Stimulated activated CD8-positive, alpha-beta memory T cell treated with anti-CD3 and anti-CD28 coated beads, Interleukin-7, amount 100 ng/mL, for 1 hour (primary cell): Measurements from ENCODE around the gene IRF9.
"Not testable (repeated sequence)": the region's sequence is repeated elsewhere in the genome, so short reads cannot be mapped to it uniquely, and the experiment has no call there.

Source experiments
- DNase-seq, 2 donors: peaks; one replicate each; pipeline ENCODE4 v3.0.0-alpha.2; 2020; ENCODE audit warnings: low read depth in 2 of 2

The IRF9 gene

GRCh38 chr14:24194186-24194872 lies 33.3 kb downstream of the IRF9 start:
- DNase-seq, result no peak

GRCh38 chr14:24194873-24195185 lies 33.8 kb downstream of the IRF9 start:
- no peak for DNase-seq

GRCh38 chr14:24195186-24196070 lies 34.4 kb downstream of the IRF9 start, which contains the start of gene TM9SF1:
Gene TM9SF1 (minus strand): TSS chr14:24195441. CDS start chr14:24195019, 422 bp downstream.
- peak; percentile 72 to 74 for DNase-seq

- no peak for DNase-seq
These were observed 35.3 kb downstream of the IRF9 start for GRCh38 chr14:24196071-24197055.

GRCh38 chr14:24197056-24197450 lies 36.0 kb downstream of the IRF9 start:
- no peak for DNase-seq

GRCh38 chr14:24198814-24199524 lies 37.9 kb downstream of the IRF9 start:
- DNase-seq, result no peak

- DNase-seq, result not testable (repeated sequence)
These were observed 41.5 kb downstream of the IRF9 start for GRCh38 chr14:24202538-24202937.

GRCh38 chr14:24203249-24203886 lies 42.3 kb downstream of the IRF9 start:
- DNase-seq, result not testable (repeated sequence)

GRCh38 chr14:24204163-24205146 lies 43.4 kb downstream of the IRF9 start:
- DNase-seq, result no peak

GRCh38 chr14:24206260-24207103 lies 45.4 kb downstream of the IRF9 start:
- DNase-seq, result no peak

- no peak for DNase-seq
These were observed 46.1 kb downstream of the IRF9 start for GRCh38 chr14:24207104-24207551.

GRCh38 chr14:24207625-24208024 lies 46.6 kb downstream of the IRF9 start:
- DNase-seq, result no peak

GRCh38 chr14:24211311-24211710 lies 50.2 kb downstream of the IRF9 start:
- DNase-seq, result no peak

GRCh38 chr14:24212924-24213865 lies 52.1 kb downstream of the IRF9 start, which contains the start of gene CHMP4A:
Gene CHMP4A (minus strand): TSS chr14:24213488. CDS start chr14:24213439, 49 bp downstream.
- DNase-seq, result peak; percentile 89 to 90

- no peak for DNase-seq
These were observed 53.0 kb downstream of the IRF9 start for GRCh38 chr14:24213866-24214662.
